ENCODE measurements around the gene RTBDN. TPM values are rescaled to one million over a fixed set of nuclear protein-coding genes. Genes with fewer than 3 reads are reported as not detected.

The RTBDN gene
- total and polyA plus RNA-seq, 2 of the 8 experiments (the other 6 are each of a cell fraction or from before 2014, with no cell fraction given) = 4.0 to 4.8 TPM

DNA sequence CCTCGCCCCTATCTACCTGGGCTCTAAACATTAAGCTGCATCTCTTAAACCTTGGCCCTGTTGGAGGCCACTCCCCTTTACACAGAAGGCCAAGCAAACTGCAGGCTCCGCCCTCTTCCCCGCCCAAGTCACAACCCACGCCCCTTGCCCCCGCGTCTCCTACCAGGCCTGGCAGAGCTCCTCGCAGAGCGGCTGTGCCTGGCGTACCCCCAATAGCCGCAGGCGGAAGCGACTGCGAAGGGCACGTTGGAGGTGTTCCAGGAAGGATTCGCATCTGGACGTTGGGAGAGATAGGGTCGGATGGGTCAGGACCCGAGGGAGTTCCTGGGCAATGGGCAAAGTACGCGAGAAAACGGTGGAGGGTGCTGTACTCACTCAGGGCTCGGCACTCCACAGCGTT lies 5.9 kb downstream of the RTBDN start:
- H3K56ac ChIP-seq (replicated peaks; ENCODE audit: insufficient read length, low read depth, low read length) = no peak overlapping the region
- no peak overlapping the region; the same call in 1 of the 2 replicates for H3K18ac ChIP-seq (ENCODE audit: extremely low read depth, low read length)
- no peaks in the 10 kb centered on the region for H3K79me1 ChIP-seq (ENCODE audit: low read depth, low read length)
- H2BK20ac ChIP-seq (ENCODE audit: low read length) = no peak overlapping the region
- no peak overlapping the region for H2BK5ac ChIP-seq (ENCODE audit: low read depth, low read length)
- H3K27ac ChIP-seq (ENCODE audit: low read depth, low read length) = no peak overlapping the region
- peaks cover 8% of the 10 kb centered on the region; the same call in 1 of the 2 replicates for H3K23me2 ChIP-seq (ENCODE audit: low read depth, low read length)
- no peaks in the 10 kb centered on the region for H3K9me3 ChIP-seq (ENCODE audit: insufficient read depth in 2 of 2, low read depth in 1 of 2, low read length in 1 of 2)
- no peak overlapping the region for H3K9ac ChIP-seq (replicated peaks in 1 of 4; ENCODE audit: extremely low read depth in 1 of 4, low read depth in 3 of 4, low read length in 3 of 4)
- no peak overlapping the region for H2AK5ac ChIP-seq (ENCODE audit: low read depth, low read length)
- H2BK12ac ChIP-seq (ENCODE audit: low read depth, low read length) = no peak overlapping the region
- H3K4me3 ChIP-seq (ENCODE audit: extremely low read depth in 1 of 4, insufficient read depth in 2 of 4, low read depth in 3 of 4, low read length in 4 of 4) = peak overlapping the region; percentile 2 to 47 (median 26); a peak in 5 of 8 replicates
- H3K79me2 ChIP-seq (ENCODE audit: control insufficient read depth in 1 of 2, insufficient read depth in 2 of 2, low read length in 2 of 2) = no peaks in the 10 kb centered on the region
- POLR2A ChIA-PET (ENCODE audit: partially characterized antibody) = interaction anchor here (0.9 to 2.8 kb wide), 5 partner anchors 12 to 54 kb away, joined by 3 to 12 read pairs (median 4); no protein-coding TSS in a partner anchor
- H4K5ac ChIP-seq (ENCODE audit: insufficient read length, low read depth, low read length) = no peak overlapping the region
- no peak overlapping the region for H4K91ac ChIP-seq (replicated peaks; ENCODE audit: insufficient read length, low read length)
- WGBS, 2 experiments (ENCODE audit: extremely low coverage in 1 of 2, insufficient coverage in 1 of 2, insufficient read length in 1 of 2, insufficient replicate concordance in 2 of 2, low coverage in 1 of 2, low lambda C conversion rate in 2 of 2, missing lambda C conversion rate in 1 of 2) = 25% methylated on average over 23 of the region's 23 CpGs; no CpG with 5 or more reads in 1 of the 2 experiments
- H3K36me3 ChIP-seq (ENCODE audit: control insufficient read depth in 2 of 4, insufficient read depth in 4 of 4, low read length in 3 of 4) = no peaks in the 10 kb centered on the region
- H3K4me2 ChIP-seq (ENCODE audit: insufficient read depth in 1 of 2, low read depth in 2 of 2, low read length in 2 of 2) = peak overlapping the region; percentile 32 to 69
- CTCF ChIA-PET (ENCODE audit: partially characterized antibody) = interaction anchor here (0.6 to 7.6 kb wide), 10 partner anchors 12 to 230 kb away, joined by 3 to 89 read pairs (median 4); no protein-coding TSS in a partner anchor
- DNase-seq (ENCODE audit: low read depth in 1 of 2, low spot score in 2 of 2) = peak in 1 of 2 experiments; percentile 93
- H3K14ac ChIP-seq (ENCODE audit: insufficient read length) = no peak overlapping the region
- H4K8ac ChIP-seq (ENCODE audit: extremely low read depth, insufficient read depth, low read length) = no peak overlapping the region
- H2AFZ ChIP-seq (ENCODE audit: low read length) = no peak overlapping the region
- H3K27me3 ChIP-seq (replicated peaks in 1 of 4; ENCODE audit: control insufficient read depth in 3 of 4, extremely low read depth in 1 of 4, insufficient read depth in 3 of 4, low read length in 3 of 4) = no peaks in the 10 kb centered on the region
- no peak for FAIRE-seq
- H2BK120ac ChIP-seq (replicated peaks; ENCODE audit: low read depth, low read length) = no peak overlapping the region
- H3K23ac ChIP-seq (ENCODE audit: insufficient read length) = no peak overlapping the region
- peaks cover 0 to 14% (median 6%) of the 10 kb centered on the region in 4 experiments; a peak in 5 of 7 replicates for H3K4me1 ChIP-seq (replicated peaks in 1 of 4; ENCODE audit: control insufficient read depth in 3 of 4, insufficient read depth in 4 of 4, low read length in 3 of 4)
- no peak overlapping the region for H2BK15ac ChIP-seq (ENCODE audit: low read length)
- H4K20me1 ChIP-seq (replicated peaks in 1 of 2; ENCODE audit: control insufficient read depth in 1 of 2, insufficient read depth in 2 of 2, low read length in 2 of 2) = peaks cover 2 to 10% of the 10 kb centered on the region in 2 experiments
- H3K4ac ChIP-seq (replicated peaks; ENCODE audit: insufficient read length, low read depth, low read length) = no peak overlapping the region
- TF ChIP-seq CBX8 (IDR thresholded peaks at IDR 0.05; ENCODE audit: borderline replicate concordance, low read depth, low read length) = no peak
- no peak for TF ChIP-seq ASH2L (IDR thresholded peaks at IDR 0.05; ENCODE audit: low read length)
- TF ChIP-seq KDM4A (IDR thresholded peaks at IDR 0.05; ENCODE audit: low read depth, low read length, severe bottlenecking) = no peak
- no peak for TF ChIP-seq RNF2 (IDR thresholded peaks at IDR 0.05; ENCODE audit: borderline replicate concordance, low read depth, low read length, missing control alignments, poor library complexity, severe bottlenecking)
- no peak for TF ChIP-seq FOSL1 (IDR thresholded peaks at IDR 0.05; ENCODE audit: insufficient read depth, low read depth, low read length)
- TF ChIP-seq, protein P1, sequence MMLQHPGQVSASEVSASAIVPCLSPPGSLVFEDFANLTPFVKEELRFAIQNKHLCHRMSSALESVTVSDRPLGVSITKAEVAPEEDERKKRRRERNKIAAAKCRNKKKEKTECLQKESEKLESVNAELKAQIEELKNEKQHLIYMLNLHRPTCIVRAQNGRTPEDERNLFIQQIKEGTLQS (IDR thresholded peaks at IDR 0.05; ENCODE audit: insufficient read depth, low read depth, low read length) = no peak
- no peak for TF ChIP-seq HDAC6 (IDR thresholded peaks at IDR 0.05; ENCODE audit: low read depth, low read length)
- no peak for TF ChIP-seq EGR1 (IDR thresholded peaks at IDR 0.05; ENCODE audit: borderline replicate concordance, low read depth, low read length)
- TF ChIP-seq, protein P2, sequence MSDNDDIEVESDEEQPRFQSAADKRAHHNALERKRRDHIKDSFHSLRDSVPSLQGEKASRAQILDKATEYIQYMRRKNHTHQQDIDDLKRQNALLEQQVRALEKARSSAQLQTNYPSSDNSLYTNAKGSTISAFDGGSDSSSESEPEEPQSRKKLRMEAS (IDR thresholded peaks at IDR 0.05) = no peak
- TF ChIP-seq RFX5 (IDR thresholded peaks at IDR 0.05; ENCODE audit: borderline replicate concordance, low read depth, low read length) = no peak
- TF ChIP-seq, protein P3, sequence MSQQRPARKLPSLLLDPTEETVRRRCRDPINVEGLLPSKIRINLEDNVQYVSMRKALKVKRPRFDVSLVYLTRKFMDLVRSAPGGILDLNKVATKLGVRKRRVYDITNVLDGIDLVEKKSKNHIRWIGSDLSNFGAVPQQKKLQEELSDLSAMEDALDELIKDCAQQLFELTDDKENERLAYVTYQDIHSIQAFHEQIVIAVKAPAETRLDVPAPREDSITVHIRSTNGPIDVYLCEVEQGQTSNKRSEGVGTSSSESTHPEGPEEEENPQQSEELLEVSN (IDR thresholded peaks at IDR 0.05) = no peak
- no peak for TF ChIP-seq NRF1 (IDR thresholded peaks at IDR 0.05; ENCODE audit: low read depth, low read length)

All from H1 (cell line).